ENCODE results near the gene NTM. TPM values are rescaled to one million over a fixed set of nuclear protein-coding genes. Genes with fewer than 3 reads are reported as not detected.

NTM gene
- total and polyA plus RNA-seq, 2 donors, result 3.8 to 27.8 TPM

DNA sequence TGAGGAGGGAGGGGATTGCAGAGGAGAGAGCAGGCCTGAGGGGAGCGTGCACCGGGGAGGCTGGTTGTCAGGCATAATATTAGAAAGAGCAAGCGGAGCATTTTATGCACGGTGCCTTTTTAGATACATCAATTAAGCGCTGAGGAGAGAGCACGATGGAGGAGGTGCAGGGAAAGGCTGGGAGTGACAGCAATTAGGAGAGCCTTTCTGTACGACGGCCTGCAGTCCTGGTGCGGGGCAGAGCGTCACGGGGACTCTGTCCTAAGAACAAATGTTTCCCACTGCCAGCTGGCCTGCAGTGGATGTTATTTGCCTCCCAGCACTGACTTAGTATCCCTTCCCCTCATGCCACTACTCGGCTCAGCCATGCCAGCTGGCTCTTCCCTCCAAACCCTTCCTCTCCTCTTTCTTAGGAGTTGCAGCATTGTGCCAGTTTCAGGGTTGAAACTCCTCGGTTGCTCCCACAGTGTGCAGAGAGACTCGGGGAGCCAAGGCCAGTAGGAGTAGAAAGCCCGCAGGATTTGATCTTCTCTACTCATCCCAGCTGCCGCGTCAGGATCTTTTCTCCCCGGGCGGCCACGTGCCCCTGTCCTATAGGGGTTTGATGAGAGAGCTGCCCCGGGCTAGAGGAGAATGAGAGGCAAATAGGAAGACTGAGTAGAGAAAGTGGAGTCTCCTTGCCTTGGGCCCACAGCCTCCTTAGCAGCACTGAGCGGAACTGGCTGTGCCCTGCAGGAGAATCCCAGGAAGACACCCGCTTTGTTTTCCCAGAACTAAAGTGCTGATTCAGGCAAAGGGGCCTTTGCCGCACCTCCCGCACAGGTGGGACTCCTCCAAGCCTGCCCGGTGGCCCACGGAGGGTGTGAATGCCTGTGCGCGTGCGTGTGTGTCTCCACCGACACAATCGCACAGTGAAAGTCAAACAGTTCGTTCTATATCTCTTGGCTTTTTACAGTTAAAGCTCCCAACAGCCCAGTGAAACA lies 875.3 kb downstream of the NTM start:
- DNase-seq (ENCODE audit: extremely low spot score), result no peak
- Histone ChIP-seq H3K4me3 (ENCODE audit: low read depth, low read length) (no peak overlapping the region), H3K36me3 (ENCODE audit: insufficient read depth) (no peaks in the 10 kb centered on the region), H3K27ac (ENCODE audit: low read depth) (no peak overlapping the region), H3K4me1 (ENCODE audit: insufficient read depth) (no peaks in the 10 kb centered on the region)
- 86% methylated on average over 33 of the region's 33 CpGs for WGBS

DNA sequence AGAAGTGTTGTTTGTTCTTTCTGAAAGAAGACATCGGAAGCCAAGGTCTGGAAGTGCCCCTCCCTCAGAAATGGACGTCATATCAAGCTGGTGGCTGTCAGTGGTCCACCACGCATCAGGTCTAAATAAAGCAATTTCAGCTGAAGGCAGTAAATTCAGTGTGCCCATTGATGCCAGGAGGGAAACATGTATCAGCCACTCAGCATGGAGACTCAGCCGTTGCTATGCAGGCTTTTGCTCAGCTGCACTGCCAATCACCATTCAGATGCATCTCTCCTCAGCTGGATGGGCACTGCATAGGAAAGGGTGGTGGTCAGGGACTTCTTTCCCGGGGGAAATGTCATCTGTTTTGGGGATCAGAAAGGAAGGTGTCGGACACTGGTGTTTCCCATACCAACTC lies 878.2 kb downstream of the NTM start:
- DNase-seq (ENCODE audit: extremely low spot score), result no peak
- Histone ChIP-seq H3K27ac (ENCODE audit: low read depth) (no peak overlapping the region), H3K36me3 (ENCODE audit: insufficient read depth) (no peaks in the 10 kb centered on the region), H3K4me1 (ENCODE audit: insufficient read depth) (no peaks in the 10 kb centered on the region), H3K4me3 (ENCODE audit: low read depth, low read length) (no peak overlapping the region)
- 78% methylated on average over 6 of the region's 6 CpGs for WGBS

DNA sequence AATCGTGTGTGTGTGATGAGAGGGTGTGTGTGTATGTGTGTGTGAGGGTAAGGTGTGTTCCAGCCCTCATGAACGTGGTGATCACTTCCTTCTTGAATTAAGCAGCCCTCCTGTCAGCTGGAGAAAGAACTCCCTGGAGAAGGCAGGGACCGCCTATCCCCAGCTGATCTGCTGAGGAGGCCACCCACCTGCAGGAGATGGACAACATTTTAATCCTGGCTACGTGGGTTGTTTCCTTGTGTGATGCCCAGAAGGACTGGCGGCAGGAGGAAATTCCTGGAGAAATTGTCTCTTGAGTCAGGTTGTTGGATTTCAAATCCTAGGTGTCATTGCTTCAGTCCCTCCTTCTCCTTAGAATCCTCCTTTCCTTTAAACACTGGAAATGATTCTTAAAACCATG lies 878.8 kb downstream of the NTM start:
- Histone ChIP-seq H3K4me3 (ENCODE audit: low read depth, low read length) (no peak overlapping the region), H3K36me3 (ENCODE audit: insufficient read depth) (no peaks in the 10 kb centered on the region), H3K27ac (ENCODE audit: low read depth) (no peak overlapping the region), H3K4me1 (ENCODE audit: insufficient read depth) (no peaks in the 10 kb centered on the region)
- 78% methylated on average over 5 of the region's 5 CpGs for WGBS
- DNase-seq (ENCODE audit: extremely low spot score), result no peak

DNA sequence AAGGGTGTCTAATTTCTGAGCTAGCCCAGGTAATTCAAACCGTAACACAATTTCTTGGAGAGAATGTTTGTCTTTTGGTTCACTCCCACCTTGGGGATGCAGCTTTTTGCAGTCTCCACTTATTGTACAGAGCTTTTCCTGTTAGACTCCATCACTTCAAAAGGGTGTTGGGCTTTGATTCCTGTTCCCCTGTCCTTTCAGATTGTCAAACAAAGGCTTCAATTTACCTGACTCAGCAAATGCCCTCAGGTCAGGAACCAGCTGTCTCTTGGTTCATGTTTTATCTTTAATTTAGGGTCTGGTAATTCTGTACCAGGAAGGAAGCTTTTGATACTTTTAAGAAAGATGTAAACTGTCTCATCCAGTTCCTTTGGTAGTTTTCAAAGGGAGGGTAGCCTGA lies 880.6 kb downstream of the NTM start:
- Histone ChIP-seq H3K4me3 (ENCODE audit: low read depth, low read length) (no peak overlapping the region), H3K27ac (ENCODE audit: low read depth) (no peak overlapping the region), H3K36me3 (ENCODE audit: insufficient read depth) (no peaks in the 10 kb centered on the region), H3K4me1 (ENCODE audit: insufficient read depth) (no peaks in the 10 kb centered on the region)
- 91% methylated on average over 1 of the region's 1 CpG for WGBS
- DNase-seq (ENCODE audit: extremely low spot score), result no peak

DNA sequence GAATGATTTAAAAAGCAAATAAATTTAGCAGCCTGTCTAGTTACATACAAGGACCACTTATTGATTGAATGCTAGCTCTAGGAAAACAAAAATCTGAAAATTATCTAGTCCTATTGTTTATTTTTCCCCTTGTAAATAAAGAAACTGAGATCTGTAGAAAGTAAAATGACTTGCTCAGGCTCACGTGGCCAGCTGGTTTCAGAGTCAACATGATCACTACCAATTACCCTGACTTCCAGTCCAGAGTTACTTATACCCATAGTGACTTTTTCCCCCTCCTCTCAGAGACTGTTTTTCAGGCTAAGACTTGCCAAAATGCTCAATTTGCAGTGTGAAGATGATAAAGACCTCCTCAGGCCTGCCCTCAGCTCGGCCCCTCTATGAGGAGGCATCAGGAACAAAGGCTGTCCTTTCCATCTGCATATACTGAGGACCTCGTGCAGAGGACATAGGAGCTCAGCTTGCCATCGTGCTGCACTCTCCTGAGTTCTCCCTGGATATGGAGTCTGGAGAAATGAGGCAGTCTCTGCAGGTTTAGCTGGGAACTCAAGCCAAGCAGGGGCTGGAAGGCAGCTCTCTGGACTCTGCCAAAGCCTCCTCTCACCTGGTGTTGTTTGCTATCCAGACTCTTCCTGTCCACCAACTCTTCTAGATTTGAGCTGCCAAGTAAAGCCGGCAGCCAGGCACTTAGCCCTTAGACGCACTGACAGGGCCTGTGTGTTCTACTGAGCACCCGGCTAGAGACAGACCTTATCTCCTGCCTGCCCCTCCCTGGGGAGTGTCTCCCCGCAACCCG lies 883.3 kb downstream of the NTM start:
- no peak for DNase-seq (ENCODE audit: extremely low spot score)
- H3K4me1 ChIP-seq (ENCODE audit: insufficient read depth), result no peaks in the 10 kb centered on the region
- WGBS, result 85% methylated on average over 9 of the region's 9 CpGs
- no peak overlapping the region for H3K4me3 ChIP-seq (ENCODE audit: low read depth, low read length)
- no peak overlapping the region for H3K27ac ChIP-seq (ENCODE audit: low read depth)
- no peaks in the 10 kb centered on the region for H3K36me3 ChIP-seq (ENCODE audit: insufficient read depth)

DNA sequence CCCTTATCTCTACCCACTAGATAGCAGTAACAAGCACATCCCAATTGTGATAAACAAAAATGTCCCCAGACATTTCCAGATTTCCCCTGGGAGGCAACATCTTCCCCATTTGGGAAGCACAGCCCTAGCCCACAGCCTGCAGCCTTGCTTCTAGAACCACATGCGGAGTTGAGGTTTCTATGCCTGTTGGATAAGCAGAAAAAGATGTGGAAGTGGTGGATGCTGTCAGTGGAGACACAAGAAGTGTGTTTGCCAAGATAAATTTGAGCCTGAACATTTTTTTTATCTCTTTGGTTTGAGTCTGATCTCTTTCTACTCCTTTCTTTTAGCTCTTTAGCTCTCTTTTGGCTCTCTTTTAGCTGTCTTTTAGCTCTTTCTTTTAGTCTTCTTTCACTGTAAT lies 884.5 kb downstream of the NTM start:
- Histone ChIP-seq H3K36me3 (ENCODE audit: insufficient read depth) (no peaks in the 10 kb centered on the region), H3K4me3 (ENCODE audit: low read depth, low read length) (no peak overlapping the region), H3K4me1 (ENCODE audit: insufficient read depth) (no peaks in the 10 kb centered on the region), H3K27ac (ENCODE audit: low read depth) (no peak overlapping the region)
- WGBS, result 93% methylated on average over 1 of the region's 1 CpG
- DNase-seq (ENCODE audit: extremely low spot score), result no peak

DNA sequence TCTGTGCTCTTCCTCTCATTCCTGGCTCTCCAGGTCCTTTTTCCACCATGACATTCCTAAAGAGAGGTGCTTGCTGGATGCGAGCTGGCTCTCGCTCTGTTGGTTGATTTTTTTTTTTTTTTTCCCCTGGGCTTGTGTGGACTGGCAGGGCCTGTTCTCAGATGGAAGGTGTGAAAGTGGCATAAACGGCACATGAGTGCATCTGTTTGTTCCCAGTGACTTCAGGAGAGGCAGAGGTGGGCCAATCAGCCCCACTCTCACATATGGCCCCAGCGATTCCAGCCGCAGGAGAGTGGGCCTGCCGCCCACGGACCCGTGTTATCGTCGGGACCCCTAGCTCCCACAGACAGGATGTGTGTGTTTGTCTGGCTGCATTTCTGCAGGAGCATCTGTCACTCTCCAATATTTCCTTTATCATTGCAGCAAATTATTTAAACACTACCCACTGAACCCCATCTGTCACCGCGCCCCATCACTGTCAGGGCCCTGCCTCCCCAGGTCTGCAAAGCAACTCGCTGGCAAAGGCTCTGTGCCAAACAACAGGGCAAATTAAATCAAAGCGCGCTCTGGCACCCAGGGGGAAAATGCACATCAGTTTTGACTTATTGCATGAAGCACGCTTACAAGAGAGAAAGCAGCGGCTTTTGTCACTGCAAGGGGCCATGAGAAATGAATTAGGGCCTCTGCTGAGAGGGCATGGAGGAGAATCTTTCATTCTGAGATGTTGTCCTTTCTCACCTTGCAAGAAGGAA lies 886.3 kb downstream of the NTM start:
- Histone ChIP-seq H3K4me3 (ENCODE audit: low read depth, low read length) (no peak overlapping the region), H3K27ac (ENCODE audit: low read depth) (no peak overlapping the region)
- 92% methylated on average over 17 of the region's 17 CpGs for whole genome bisulfite sequencing

DNA sequence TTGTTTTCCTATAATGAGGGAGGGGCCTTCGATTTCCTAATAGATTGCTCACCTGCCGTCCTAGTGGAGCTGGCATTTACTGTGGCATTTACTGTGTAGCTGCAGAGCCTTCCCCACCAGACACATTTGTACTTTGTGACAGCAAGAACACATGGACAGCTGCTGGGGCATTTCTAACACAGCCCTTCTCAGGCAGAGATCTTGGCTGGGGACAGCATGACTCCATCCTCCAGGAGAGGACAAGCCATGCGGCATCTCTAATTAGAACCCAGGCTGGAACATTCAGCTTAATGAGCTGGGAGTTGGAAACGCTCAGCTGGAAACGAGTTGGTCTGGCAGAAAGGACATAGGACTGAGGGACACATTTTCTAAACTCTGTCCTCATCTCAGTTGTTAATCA lies 887.5 kb downstream of the NTM start:
- WGBS, result 92% methylated on average over 5 of the region's 5 CpGs
- Histone ChIP-seq H3K4me3 (ENCODE audit: low read depth, low read length) (no peak overlapping the region), H3K27ac (ENCODE audit: low read depth) (no peak overlapping the region), H3K36me3 (ENCODE audit: insufficient read depth) (no peaks in the 10 kb centered on the region), H3K4me1 (ENCODE audit: insufficient read depth) (no peaks in the 10 kb centered on the region)
- no peak for DNase-seq (ENCODE audit: extremely low spot score)

More for the DNA sequence above, 886.3 kb downstream of the NTM start:
- Histone ChIP-seq H3K36me3 (ENCODE audit: insufficient read depth) (no peaks in the 10 kb centered on the region), H3K4me1 (ENCODE audit: insufficient read depth) (no peaks in the 10 kb centered on the region)
- DNase-seq (ENCODE audit: extremely low spot score), result no peak

DNA sequence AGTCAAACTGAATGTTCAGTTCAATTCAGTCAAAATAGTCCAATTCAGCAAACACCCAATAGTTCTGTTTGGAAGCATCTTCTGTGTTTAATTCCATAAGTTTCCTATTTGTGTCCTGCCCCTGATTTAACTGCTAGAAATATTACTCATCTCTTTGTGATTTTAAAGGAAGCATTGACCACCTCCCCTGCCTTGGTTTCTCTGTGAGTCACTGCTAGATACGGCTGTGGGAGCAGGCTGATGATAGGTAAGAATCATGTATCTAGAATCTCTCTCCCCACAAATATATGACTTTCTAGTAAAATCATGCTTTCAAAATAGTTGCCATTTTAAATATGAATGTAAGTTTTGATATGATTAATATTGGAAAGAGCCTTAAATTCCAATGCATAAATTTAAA lies 888.5 kb downstream of the NTM start:
- Histone ChIP-seq H3K4me1 (ENCODE audit: insufficient read depth) (no peaks in the 10 kb centered on the region), H3K36me3 (ENCODE audit: insufficient read depth) (no peaks in the 10 kb centered on the region), H3K27ac (ENCODE audit: low read depth) (no peak overlapping the region), H3K4me3 (ENCODE audit: low read depth, low read length) (no peak overlapping the region)
- no peak for DNase-seq (ENCODE audit: extremely low spot score)
- WGBS, result 88% methylated on average over 1 of the region's 1 CpG

DNA sequence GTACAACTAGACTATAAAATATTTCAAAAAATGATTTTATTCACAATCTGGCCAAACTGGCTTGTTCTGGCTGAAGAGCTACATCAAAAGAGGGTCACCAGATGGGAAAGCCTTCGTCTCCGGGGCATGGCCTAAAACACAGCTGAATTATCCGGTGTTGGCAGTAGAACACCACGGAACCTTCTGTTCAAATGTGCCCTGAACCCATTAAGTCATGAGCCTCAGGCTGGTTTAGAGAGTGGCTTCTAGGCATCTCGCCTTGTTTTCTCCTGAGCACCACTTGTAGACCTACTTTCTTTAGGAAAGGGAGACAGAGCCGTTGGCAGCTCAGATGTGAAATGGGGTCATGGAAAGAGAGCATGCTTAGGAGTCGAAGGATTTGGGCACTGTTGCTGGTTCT lies 890.2 kb downstream of the NTM start:
- DNase-seq (ENCODE audit: extremely low spot score), result no peak
- no peaks in the 10 kb centered on the region for H3K4me1 ChIP-seq (ENCODE audit: insufficient read depth)
- WGBS, result 94% methylated on average over 7 of the region's 7 CpGs
- no peak overlapping the region for H3K4me3 ChIP-seq (ENCODE audit: low read depth, low read length)
- no peak overlapping the region for H3K27ac ChIP-seq (ENCODE audit: low read depth)
- no peaks in the 10 kb centered on the region for H3K36me3 ChIP-seq (ENCODE audit: insufficient read depth)

DNA sequence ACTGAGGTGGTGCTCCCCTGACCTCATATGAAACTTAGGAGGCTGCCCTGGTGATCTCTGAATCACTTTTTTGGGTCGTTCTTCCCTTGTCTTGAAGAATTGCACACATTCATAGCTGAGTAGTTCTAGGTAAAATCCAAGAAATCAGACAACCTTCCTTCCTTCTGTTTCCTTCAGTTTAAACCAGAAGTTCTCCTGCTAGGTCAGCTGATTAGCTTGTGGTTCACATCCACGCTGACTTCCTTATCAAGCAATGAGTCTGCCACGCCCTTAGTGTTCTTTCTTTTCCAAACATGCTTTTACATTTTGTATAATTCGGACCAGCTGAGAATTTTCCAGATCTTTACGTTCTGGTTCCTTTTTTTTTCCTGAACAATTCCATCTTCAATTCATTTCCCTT lies 892.8 kb downstream of the NTM start:
- no peak for DNase-seq (ENCODE audit: extremely low spot score)
- no peak overlapping the region for H3K4me3 ChIP-seq (ENCODE audit: low read depth, low read length)
- WGBS, result 76% methylated on average over 5 of the region's 5 CpGs

DNA sequence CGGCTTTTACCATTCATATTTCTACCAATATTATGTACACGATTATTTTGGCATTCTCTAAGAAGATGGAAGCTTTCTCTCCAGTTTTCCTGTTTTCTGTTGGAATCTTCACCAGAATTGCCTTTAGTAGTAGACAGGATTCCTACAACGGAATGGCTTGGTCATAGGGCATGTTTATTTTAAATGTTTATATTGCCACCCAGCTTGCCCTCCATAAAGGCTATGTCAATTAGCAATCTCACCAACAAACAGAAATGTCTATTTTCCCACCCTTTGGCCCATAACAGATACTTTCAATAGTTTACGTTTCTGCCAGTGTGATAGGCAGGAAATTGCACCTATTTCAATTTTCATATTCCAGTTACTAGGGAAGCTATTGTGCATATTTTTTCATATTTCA lies 893.5 kb downstream of the NTM start:
- 85% methylated on average over 4 of the region's 4 CpGs for WGBS
- Histone ChIP-seq H3K4me1 (ENCODE audit: insufficient read depth) (no peaks in the 10 kb centered on the region), H3K4me3 (ENCODE audit: low read depth, low read length) (no peak overlapping the region), H3K27ac (ENCODE audit: low read depth) (no peak overlapping the region), H3K36me3 (ENCODE audit: insufficient read depth) (no peaks in the 10 kb centered on the region)
- no peak for DNase-seq (ENCODE audit: extremely low spot score)

More for the DNA sequence above, 892.8 kb downstream of the NTM start:
- Histone ChIP-seq H3K27ac (ENCODE audit: low read depth) (no peak overlapping the region), H3K36me3 (ENCODE audit: insufficient read depth) (no peaks in the 10 kb centered on the region), H3K4me1 (ENCODE audit: insufficient read depth) (no peaks in the 10 kb centered on the region)

DNA sequence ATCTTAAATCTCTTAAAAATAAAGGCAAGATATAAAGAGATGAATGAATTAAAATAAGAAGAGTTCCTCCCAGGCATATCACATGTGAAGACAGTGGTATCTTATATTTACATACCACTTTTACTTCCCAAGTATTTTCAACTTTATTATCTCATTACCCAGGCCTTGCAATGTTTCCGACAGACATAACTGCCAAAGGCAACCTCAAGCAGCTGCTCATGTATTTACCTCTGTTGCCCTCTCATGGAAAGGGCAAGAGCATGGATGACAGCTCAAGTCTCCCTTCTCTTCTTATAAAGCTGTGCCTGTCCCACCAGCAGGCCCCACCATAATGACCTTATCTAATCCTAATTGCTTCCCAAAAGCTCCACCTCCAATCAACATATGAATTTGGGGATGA lies 894.2 kb downstream of the NTM start:
- no peaks in the 10 kb centered on the region for H3K4me1 ChIP-seq (ENCODE audit: insufficient read depth)
- no peak overlapping the region for H3K27ac ChIP-seq (ENCODE audit: low read depth)
- WGBS, result 62% methylated on average over 1 of the region's 1 CpG
- H3K4me3 ChIP-seq (ENCODE audit: low read depth, low read length), result no peak overlapping the region
- no peak for DNase-seq (ENCODE audit: extremely low spot score)
- no peaks in the 10 kb centered on the region for H3K36me3 ChIP-seq (ENCODE audit: insufficient read depth)
